GM18519 (cell line): ENCODE results near the gene MAGI2.
A peak's percentile ranks its signal among the peaks of the same experiment; 100 is the strongest.
"Not testable (repeated sequence)": the region's sequence is repeated elsewhere in the genome, so short reads cannot be mapped to it uniquely, and the experiment has no call there.

Source experiments
- ATAC-seq: cut with Tn5 transposase; IDR thresholded peaks from one replicate; pipeline ENCODE4 v1.9.1; 2021; ENCODE audit warnings: mild to moderate bottlenecking, moderate library complexity; ENCODE audit not compliant: unreplicated experiment, low FRiP score

The MAGI2 gene

DNA sequence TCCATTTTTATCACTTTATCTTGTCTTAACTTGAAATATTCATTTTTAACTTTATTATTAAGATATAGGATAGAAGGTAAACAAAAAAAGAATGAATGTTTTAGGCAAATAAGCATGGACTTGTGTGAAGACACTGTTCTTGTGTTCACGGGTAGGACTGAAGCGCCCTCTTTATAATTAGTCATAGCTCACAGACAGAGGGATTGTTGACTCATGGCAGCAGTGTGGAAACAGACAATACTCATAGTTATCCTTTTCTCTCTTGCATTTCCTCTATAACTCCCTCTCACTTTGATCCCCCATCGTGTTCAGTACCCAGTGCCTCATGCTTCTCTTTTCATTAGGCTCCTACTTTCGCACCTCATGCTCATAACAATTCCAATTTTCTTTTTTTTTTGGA lies 923.1 kb downstream of the MAGI2 start:
- no peak for ATAC-seq

DNA sequence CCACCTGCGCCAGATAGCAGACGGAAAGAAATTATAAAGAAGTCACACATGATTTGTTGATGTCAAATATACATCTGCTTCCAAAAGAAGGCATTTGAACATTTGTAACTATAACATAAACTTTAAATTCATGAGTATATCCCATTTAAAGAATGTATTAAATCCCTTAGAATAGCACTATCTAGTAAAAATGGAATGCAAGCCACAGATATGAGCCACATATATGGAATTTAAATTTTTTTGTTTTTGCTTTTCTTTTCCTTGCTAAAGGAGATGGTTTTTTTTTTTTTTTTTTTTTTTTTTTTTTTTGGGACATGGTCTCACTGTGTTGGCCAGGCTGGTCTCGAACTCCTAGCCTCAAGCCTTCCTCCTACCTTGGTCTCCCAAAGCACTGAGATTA lies 924.1 kb downstream of the MAGI2 start:
- ATAC-seq, result no peak

- no peak for ATAC-seq
Observed at GRCh38 chr7:78528964-78529363, 924.5 kb downstream of the MAGI2 start.

- ATAC-seq, result no peak
Observed at GRCh38 chr7:78523930-78524329, 929.5 kb downstream of the MAGI2 start.

DNA sequence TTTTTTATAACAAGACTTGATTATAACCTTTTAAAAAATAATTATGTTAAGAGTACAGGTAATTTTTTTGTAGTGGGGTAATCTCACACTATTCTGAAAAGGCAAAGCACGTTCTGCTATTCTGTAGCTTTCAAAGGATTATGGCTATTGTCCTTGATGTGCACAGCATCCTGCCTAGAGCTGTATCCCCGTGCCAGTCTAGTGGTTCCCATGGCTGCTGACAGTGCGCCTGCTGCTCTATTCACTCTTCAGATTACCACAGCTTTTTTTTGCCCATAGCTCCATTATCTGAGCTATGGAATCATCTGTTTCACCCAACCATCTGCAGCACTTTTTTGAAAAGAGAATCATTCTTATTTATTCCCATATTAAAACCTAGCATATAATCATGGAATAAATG lies 931.5 kb downstream of the MAGI2 start:
- no peak for ATAC-seq

- ATAC-seq, result no peak
Observed at GRCh38 chr7:78516450-78516849, 937.0 kb downstream of the MAGI2 start.

- no peak for ATAC-seq
Observed at GRCh38 chr7:78514634-78515033, 938.8 kb downstream of the MAGI2 start.

DNA sequence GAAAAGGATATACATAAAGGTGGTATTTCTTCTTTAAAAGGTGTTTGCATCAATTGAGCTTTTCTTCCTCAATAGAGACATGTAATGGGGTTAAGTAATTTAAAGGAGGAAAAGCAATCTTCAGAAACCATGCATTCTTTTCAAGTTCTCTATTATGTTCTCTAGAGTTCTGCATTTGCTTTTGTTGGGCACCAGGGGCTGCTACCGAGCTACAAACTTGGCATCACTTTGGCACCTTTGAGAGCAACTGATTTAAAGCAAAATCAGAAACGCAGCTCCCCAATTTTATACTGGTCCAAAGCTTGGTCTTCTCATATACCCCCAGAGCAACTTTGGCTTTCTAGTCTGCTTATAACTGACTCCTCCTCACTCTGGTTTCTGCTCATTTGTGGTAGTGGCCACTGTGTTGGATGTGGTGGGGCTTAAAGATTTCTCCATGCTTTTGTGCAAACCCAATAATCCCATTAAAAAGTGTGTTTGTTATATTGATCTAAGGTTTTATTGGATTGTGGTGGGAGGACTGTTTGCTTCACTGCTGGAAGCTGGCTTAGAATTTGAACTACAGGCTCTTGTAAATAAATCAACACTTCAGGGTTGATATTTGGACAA lies 942.8 kb downstream of the MAGI2 start:
- peak; percentile 68 for ATAC-seq

DNA sequence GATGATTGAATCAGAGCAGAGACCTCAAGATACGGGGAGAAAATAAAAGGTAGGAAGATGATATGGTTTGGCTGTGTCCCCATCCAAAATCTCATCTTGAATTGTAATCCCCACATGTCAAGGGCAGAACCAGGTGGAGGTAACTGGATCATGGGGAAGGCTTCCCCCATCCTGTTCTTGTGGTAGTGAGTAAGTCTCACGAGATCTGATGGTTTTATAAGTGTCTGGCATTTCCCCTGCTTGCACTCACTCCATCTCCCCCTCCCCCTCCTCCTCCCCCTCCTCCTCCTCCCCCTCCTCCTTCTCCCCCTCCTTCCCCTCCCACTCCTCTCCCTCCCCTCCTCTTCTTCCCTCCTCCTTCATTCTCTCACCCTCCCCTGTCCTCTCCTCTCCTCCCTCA lies 950.2 kb downstream of the MAGI2 start:
- ATAC-seq, result not testable (repeated sequence)

- no peak for ATAC-seq
Observed at GRCh38 chr7:78501064-78501463, 952.4 kb downstream of the MAGI2 start.

DNA sequence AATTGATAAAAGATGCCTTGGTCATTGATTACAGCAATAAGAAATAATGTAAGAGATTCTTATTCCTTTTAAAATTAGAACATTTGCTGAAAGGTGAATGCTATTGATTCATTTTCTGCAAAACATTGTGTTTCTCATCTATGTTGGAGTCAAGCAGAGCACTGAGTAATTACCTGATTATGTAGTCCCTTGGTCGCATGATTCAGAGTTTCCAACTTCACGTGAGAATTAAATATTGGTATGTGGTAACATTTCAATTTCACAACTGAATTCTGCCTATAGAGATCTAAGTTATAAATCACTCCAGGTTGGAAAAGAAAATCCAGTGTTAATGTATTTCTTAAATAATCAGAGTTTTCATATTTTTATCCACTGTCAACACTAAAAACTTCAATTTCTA lies 953.5 kb downstream of the MAGI2 start:
- ATAC-seq, result no peak

GRCh38 chr7:78499283-78499682 lies 954.2 kb downstream of the MAGI2 start:
- ATAC-seq, result no peak

GRCh38 chr7:78497728-78498427 lies 955.6 kb downstream of the MAGI2 start:
- no peak for ATAC-seq

DNA sequence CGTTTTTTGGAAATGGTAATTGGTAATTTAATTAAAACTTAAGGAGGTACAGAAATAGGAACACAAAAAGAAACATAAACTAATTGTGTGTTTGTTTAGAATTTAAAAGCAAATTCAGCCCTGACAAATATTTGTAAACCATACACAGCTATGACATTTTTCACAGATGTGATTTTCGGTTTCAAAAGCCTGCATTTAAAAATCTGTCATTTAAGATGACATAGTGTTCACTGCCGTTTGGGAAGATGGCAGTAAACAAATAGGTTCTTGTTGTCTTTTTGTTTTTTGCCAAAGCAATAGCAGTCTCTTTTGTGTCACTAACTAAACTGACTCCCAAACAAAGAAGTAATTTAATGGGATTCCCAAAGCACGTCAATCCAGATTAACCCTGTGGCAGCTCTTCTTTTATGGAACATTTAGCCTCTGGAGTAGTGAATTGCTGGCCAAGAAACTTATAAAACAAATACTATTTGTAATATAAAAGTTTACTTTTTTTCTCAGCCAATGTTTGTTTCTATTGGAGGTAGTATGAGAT lies 957.3 kb downstream of the MAGI2 start:
- no peak for ATAC-seq

GRCh38 chr7:78493401-78493800 lies 960.1 kb downstream of the MAGI2 start:
- ATAC-seq, result no peak

DNA sequence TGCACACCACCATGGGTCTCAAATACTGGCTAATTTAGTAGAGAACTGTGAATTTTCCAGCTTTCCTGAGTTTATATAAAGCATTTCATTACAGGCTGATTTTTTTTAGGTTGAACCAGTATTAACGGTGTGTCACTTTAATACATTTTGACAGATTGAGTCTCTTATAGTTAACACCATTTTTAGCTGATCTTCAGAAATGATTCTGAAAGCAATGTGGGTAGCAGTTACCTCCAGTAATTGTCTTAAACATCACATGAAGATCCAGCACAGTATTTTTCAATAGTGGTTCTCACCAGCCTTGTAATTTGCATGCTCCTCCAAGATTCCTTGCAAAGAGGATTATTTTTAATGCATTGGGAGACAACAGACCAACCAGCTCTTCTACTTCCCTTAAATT lies 961.3 kb downstream of the MAGI2 start:
- no peak for ATAC-seq

GRCh38 chr7:78490524-78490923 lies 962.9 kb downstream of the MAGI2 start:
- no peak for ATAC-seq

DNA sequence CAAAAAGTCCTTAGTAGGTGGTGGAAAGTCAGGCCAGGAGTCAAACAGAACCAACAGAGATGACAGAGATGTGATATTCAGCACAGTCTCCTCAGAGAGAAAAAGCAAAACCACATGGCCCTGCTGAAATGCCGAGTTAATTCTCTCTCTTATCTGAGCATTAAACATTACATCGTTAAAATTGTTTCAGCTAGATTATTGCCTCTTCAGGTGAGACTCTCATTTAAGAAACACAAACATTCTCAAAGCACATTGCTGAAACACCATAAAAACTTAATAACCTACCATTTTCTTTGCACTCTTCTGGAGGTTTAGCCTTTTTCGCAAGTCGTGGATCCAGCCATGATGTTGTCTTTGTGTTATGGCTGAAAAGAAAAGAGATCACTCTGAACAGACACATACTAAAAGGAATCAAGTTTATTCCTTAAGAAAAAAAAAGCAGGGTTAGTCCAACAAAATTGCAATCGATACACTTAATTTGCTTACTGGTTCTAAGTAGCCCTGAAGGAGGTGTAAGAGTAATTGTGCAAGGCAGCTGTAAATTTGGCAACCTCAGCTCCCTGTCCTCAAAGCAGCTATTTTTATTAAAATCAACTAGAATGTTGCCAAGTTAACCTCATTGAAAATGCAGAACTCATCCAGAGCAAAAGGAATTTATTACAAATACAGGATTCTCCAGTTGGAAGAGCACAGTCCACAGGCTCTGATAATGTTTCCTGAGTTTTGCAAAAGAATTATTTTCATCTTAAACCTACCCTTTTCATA lies 963.8 kb downstream of the MAGI2 start:
- no peak for ATAC-seq

GRCh38 chr7:78487464-78487863 lies 966.0 kb downstream of the MAGI2 start:
- ATAC-seq, result no peak

- no peak for ATAC-seq
Observed at GRCh38 chr7:78479348-78479747, 974.1 kb downstream of the MAGI2 start.

DNA sequence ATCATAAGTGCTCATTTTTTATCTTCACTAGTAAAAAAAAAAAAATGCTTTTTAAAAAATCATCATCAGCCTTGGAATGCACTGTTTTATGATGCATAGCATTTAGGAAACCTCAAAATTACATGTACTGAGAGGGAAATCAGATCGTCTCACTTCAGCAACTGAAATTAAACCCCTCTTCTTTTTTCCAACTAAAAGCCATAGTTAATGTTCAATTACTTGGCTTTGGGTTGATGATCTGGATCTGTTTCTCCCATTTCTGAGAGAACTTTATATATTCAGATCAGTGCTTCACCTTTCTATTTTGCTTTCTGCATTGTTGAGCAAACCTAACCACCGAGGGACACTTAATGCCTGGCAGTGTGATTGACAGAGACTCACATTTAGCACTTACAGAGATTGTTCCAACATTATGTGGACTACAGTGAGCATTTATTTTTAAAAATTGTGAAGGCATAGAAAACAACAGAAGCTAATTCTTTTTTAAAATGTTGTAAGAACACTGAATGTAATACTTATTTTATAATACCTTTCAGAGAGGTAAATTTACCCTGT lies 976.5 kb downstream of the MAGI2 start:
- ATAC-seq, result no peak
